Measurements from ENCODE around the gene DSTN. TPM values are rescaled to one million over a fixed set of nuclear protein-coding genes. Genes with fewer than 3 reads are reported as not detected.

Gene DSTN
- total and polyA plus RNA-seq, 2 experiments from 2014 or later = 162 to 459 TPM

- ATAC-seq = peak; percentile 12; the same call in 1 of the 3 replicates
- Histone ChIP-seq H3K27me3 (ENCODE audit: insufficient read depth) (no peaks in the 10 kb centered on the region), H3K27ac (ENCODE audit: low read depth) (peak overlapping the region; percentile 90; the same call in 1 of the 2 replicates), H4K20me1 (replicated peaks; ENCODE audit: insufficient read depth) (peaks cover 5% of the 10 kb centered on the region), H3K4me1 (ENCODE audit: insufficient read depth) (peaks cover 21% of the 10 kb centered on the region), H3K36me3 (ENCODE audit: insufficient read depth) (peaks cover 15% of the 10 kb centered on the region), H3K79me2 (replicated peaks; ENCODE audit: insufficient read depth) (peaks cover 82% of the 10 kb centered on the region), H2AFZ (no peak overlapping the region), H3K9me2 (ENCODE audit: insufficient read depth) (no peaks in the 10 kb centered on the region), H3F3A (replicated peaks; ENCODE audit: low read depth) (peaks cover 3% of the 10 kb centered on the region; the same call in 1 of the 2 replicates), H3K4me2 (no peak overlapping the region), H3K4me3 (no peak overlapping the region)
- peaks cover 28% of the 10 kb centered on the region for H3K9me3 Mint-ChIP-seq
- DNase-seq (ENCODE audit: low spot score) = no peak
- peaks cover 17% of the 10 kb centered on the region for H3K27me3 Mint-ChIP-seq (ENCODE audit: insufficient read depth, low read depth, poor library complexity)
- peaks cover 43% of the 10 kb centered on the region for H3K4me1 Mint-ChIP-seq
- no peak for TF ChIP-seq ZNF114 (CRISPR knock-in tag; IDR thresholded peaks at IDR 0.05)
- TF ChIP-seq NANOG (IDR thresholded peaks at IDR 0.05; ENCODE audit: borderline replicate concordance) = no peak
- no peak for TF ChIP-seq ZNF331 (CRISPR knock-in tag; IDR thresholded peaks at IDR 0.05; ENCODE audit: low read depth)
- no peak for TF ChIP-seq STAT1 (IDR thresholded peaks at IDR 0.05; ENCODE audit: unreplicated experiment)
- no peak for TF ChIP-seq EZH2phosphoT487 (IDR thresholded peaks at IDR 0.05; ENCODE audit: unreplicated experiment)
- no peak for TF ChIP-seq CTCF (conservative IDR thresholded peaks at IDR 0.05; ENCODE audit: low read depth in 2 of 2)
- no peak for TF ChIP-seq ETS1 (IDR thresholded peaks at IDR 0.05)
- no peak for TF ChIP-seq ZNF462 (CRISPR knock-in tag; IDR thresholded peaks at IDR 0.05)
- no peak for TF ChIP-seq CREB1 (CRISPR knock-in tag; IDR thresholded peaks at IDR 0.05; ENCODE audit: low read depth)
- no peak for TF ChIP-seq POLR2AphosphoS5 (IDR thresholded peaks at IDR 0.05; ENCODE audit: low read depth)
- no peak for TF ChIP-seq JUNB (IDR thresholded peaks at IDR 0.05; ENCODE audit: unreplicated experiment)
- TF ChIP-seq EZH2 (IDR thresholded peaks at IDR 0.05; ENCODE audit: low read depth, unreplicated experiment) = no peak
- no peak for TF ChIP-seq REST (IDR thresholded peaks at IDR 0.05; ENCODE audit: unreplicated experiment)
- H3K36me3 Mint-ChIP-seq (ENCODE audit: low read depth) = peaks cover 70% of the 10 kb centered on the region
- no peak overlapping the region for H3K4me3 Mint-ChIP-seq
- H3K27ac Mint-ChIP-seq = peak overlapping the region; percentile 76; the same call in 1 of the 2 replicates
Observed at GRCh38 chr20:17657079-17657825, 87.4 kb downstream of the DSTN start.

All from GM23338 (cell line).